Left ventricle myocardium inferior (tissue), 1 donor: ENCODE data around the gene AGAP2. TPM values are rescaled to one million over a fixed set of nuclear protein-coding genes. Genes with fewer than 3 reads are reported as not detected.
A peak's percentile ranks its signal among the peaks of the same experiment; 100 is the strongest.

Experiments used
- DNase-seq: peaks from one replicate; pipeline ENCODE4 v3.0.0-alpha.2; 2020
- H3K27ac ChIP-seq: fragments of 200-600 bp; replicated peaks from 2 replicates; pipeline ENCODE4 v1.8.0; 2021
- H3K27me3 ChIP-seq: fragments of 200-600 bp; 2 replicates; pipeline ENCODE4 v1.8.0; 2021; ENCODE audit warnings: low read depth
- H3K36me3 ChIP-seq: fragments of 200-600 bp; 2 replicates; pipeline ENCODE4 v1.8.0; 2021
- H3K4me1 ChIP-seq: fragments of 200-600 bp; 2 replicates; pipeline ENCODE4 v1.8.0; 2021
- H3K4me3 ChIP-seq: fragments of 200-600 bp; 2 replicates; pipeline ENCODE4 v1.8.0; 2021; ENCODE audit warnings: mild to moderate bottlenecking, moderate library complexity
- H3K9me3 ChIP-seq: fragments of 200-600 bp; replicated peaks from 2 replicates; pipeline ENCODE4 v1.8.0; 2021
- CTCF ChIP-seq: fragments of 200-600 bp; IDR thresholded peaks from 2 replicates; pipeline ENCODE4 v1.8.0; 2021; ENCODE audit warnings: antibody characterized with exemption, mild to moderate bottlenecking, borderline replicate concordance
- intact Hi-C: fragments of 100-400 bp; cut with micrococcal nuclease; formaldehyde crosslinking; loops from one replicate; pipeline ENCODE4 v1.11.0; 2022
- total RNA-seq: library from RNA; stranded (reverse); fragmentation: NEBNext Ultra II Directional; extraction: Animal tissue kit (Norgen Biotek cat#: 25700); gene quantifications from one replicate; pipeline ENCODE4 v1.2.1, GENCODE V29; 2021
- donor health status: DM: no; HTN: yes; CAD: no; lungs with severe emphysema.

AGAP2 gene
- total RNA-seq, 1 donor from 2014 or later: 6.5 TPM

DNA sequence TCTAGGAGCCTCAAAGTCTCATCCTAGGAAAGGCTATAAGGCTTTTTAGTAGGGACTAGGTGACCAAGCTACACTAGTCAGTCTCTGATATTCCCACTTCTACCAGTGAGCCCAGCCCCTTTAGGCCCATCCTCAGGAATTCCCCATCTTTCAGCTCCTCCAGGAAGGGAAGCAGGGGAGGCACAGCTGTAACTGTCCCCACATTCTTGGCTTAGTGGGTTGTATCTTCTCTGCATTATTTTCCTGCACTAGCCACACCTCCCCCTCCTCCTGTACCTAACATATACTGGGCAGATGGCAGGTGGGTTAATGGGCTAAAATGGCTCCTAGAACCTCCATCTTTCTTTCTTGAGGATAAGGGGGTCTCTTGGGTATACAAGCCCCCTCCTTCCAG is 28.8 kb upstream of the AGAP2 start:
- intact Hi-C loops: no loop called here
- DNase-seq: no peak
- peaks cover 18% of the 10 kb centered on the region for H3K36me3 ChIP-seq
- peaks cover 48% of the 10 kb centered on the region for H3K27me3 ChIP-seq
- no peaks in the 10 kb centered on the region for H3K9me3 ChIP-seq
- H3K27ac ChIP-seq: no peak overlapping the region
- no peak for TF ChIP-seq CTCF
- H3K4me1 ChIP-seq: peaks cover 41% of the 10 kb centered on the region
- no peak overlapping the region for H3K4me3 ChIP-seq

- H3K27me3 ChIP-seq: peaks cover 55% of the 10 kb centered on the region
- intact Hi-C loops: no loop called here
- no peaks in the 10 kb centered on the region for H3K9me3 ChIP-seq
- TF ChIP-seq CTCF: no peak
- peak; percentile 30 for DNase-seq
- peaks cover 18% of the 10 kb centered on the region for H3K36me3 ChIP-seq
- peaks cover 37% of the 10 kb centered on the region for H3K4me1 ChIP-seq
- no peak within 1 kb of the TSS for H3K27ac ChIP-seq
- H3K4me3 ChIP-seq: peak within 1 kb of the TSS; percentile 62
These were observed 28.1 kb upstream of the AGAP2 start, which contains the start of gene CYP27B1 for GRCh38 chr12:57766464-57767304. Gene CYP27B1, minus strand, starts transcription at chr12:57767078. Its CDS starts 37 bp downstream, at chr12:57767041.

DNA sequence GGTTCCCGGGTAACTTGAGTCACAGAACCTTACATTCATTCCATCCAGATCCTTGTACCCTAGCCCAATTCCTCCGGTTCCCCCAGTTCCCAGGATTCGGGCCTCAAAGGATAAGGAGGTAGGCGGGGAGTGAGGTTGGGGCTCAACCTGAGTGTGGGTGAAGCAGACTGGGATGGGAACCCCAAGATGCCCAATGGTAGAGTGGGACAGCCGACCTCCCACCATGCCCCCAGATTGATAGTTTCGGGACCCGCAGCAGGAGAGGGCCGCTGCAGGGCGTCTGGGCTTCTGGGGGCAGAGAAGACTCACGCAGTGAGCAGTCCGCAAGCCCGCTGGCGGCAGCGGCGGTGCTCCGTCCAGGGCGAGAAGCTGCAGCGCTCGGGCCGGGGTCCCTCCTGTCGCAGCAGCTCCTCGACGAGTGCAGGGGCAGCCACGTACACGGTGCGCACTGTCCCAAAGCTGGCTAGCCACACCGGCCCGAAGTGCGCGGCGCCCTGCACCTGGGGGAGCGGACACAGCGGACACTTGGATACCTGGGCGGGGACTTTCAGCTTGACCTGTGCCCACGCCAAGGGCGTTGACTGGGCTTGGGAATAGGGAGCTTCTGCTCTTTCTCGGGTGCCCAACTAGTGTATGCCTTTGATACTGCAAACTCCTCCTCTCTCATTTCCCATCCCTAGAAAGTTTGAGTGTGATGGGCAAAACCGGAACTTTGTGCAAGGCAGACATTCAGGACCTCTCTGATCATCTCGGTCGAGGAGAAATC is 27.3 kb upstream of the AGAP2 start:
- H3K4me1 ChIP-seq: peaks cover 30% of the 10 kb centered on the region
- no peak for DNase-seq
- no peaks in the 10 kb centered on the region for H3K9me3 ChIP-seq
- intact Hi-C loops: no loop called here
- TF ChIP-seq CTCF: no peak
- peak overlapping the region; percentile 62 for H3K4me3 ChIP-seq
- peaks cover 18% of the 10 kb centered on the region for H3K36me3 ChIP-seq
- H3K27ac ChIP-seq: no peak overlapping the region
- peaks cover 55% of the 10 kb centered on the region for H3K27me3 ChIP-seq

GRCh38 chr12:57765003-57765697 is 26.6 kb upstream of the AGAP2 start:
- peaks cover 55% of the 10 kb centered on the region for H3K27me3 ChIP-seq
- H3K9me3 ChIP-seq: no peaks in the 10 kb centered on the region
- DNase-seq: peak; percentile 34
- H3K4me1 ChIP-seq: peaks cover 30% of the 10 kb centered on the region
- H3K36me3 ChIP-seq: peaks cover 11% of the 10 kb centered on the region
- intact Hi-C loops: no loop called here
- TF ChIP-seq CTCF: peak; percentile 37
- no peak overlapping the region for H3K27ac ChIP-seq
- peak overlapping the region; percentile 62 for H3K4me3 ChIP-seq

DNA sequence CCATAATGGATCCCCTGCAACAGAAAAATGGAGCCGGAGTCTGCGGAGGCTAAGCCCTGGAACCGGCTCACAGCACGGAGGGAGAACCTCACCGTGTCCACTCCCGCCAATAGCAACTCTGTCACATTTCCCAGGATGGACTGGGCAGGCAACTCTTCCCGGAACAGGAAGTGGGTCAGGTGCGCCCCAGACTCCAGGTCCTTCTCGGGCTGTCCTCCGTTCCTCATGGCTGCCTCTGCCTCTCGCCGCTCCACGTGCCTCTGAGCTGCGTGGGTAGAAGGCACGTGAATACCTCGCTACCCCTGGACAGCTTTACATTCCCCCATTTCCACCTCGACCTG is 26.1 kb upstream of the AGAP2 start:
- intact Hi-C loops: no loop called here
- Histone ChIP-seq H3K27me3 (peaks cover 55% of the 10 kb centered on the region), H3K27ac (no peak overlapping the region), H3K36me3 (peaks cover 7% of the 10 kb centered on the region), H3K9me3 (no peaks in the 10 kb centered on the region), H3K4me1 (peaks cover 30% of the 10 kb centered on the region), H3K4me3 (peak overlapping the region; percentile 62)
- no peak for TF ChIP-seq CTCF
- no peak for DNase-seq
